Lower lobe of right lung (tissue), 2 donors: Measurements from ENCODE around the gene KIAA0513. TPM values are rescaled to one million over a fixed set of nuclear protein-coding genes. Genes with fewer than 3 reads are reported as not detected.

ENCODE experiments used
- ATAC-seq, 2 donors: fragments of 200-7000 bp; cut with Tn5 transposase; one replicate each; pipeline ENCODE4 v1.9.1; 2020 to 2022; ENCODE audit warnings: mild to moderate bottlenecking in 2 of 2, moderate library complexity in 2 of 2
- DNase-seq: peaks from one replicate; pipeline ENCODE4 v3.0.0-alpha.2; 2020
- H3K27ac ChIP-seq: fragments of 200-600 bp; one replicate; pipeline ENCODE4 v1.8.0; 2022
- H3K27me3 ChIP-seq: fragments of 200-600 bp; one replicate; pipeline ENCODE4 v1.8.0; 2022; ENCODE audit warnings: low read depth
- H3K36me3 ChIP-seq: fragments of 200-600 bp; one replicate; pipeline ENCODE4 v1.8.0; 2022; ENCODE audit warnings: mild to moderate bottlenecking
- H3K4me1 ChIP-seq: fragments of 200-600 bp; one replicate; pipeline ENCODE4 v1.8.0; 2022
- H3K4me3 ChIP-seq: fragments of 200-600 bp; one replicate; pipeline ENCODE4 v1.8.0; 2022; ENCODE audit warnings: mild to moderate bottlenecking
- H3K9me3 ChIP-seq: fragments of 200-600 bp; one replicate; pipeline ENCODE4 v1.8.0; 2022
- CTCF ChIP-seq: fragments of 200-600 bp; IDR thresholded peaks from one replicate; pipeline ENCODE4 v1.8.0; 2022; ENCODE audit warnings: antibody characterized with exemption, mild to moderate bottlenecking
- intact Hi-C: fragments of 100-400 bp; cut with DNase I; formaldehyde crosslinking; loops from one replicate; pipeline ENCODE4 v1.11.0; 2022
- total RNA-seq: library from RNA; stranded (reverse); fragmentation: NEBNext Ultra II Directional; extraction: Animal tissue kit (Norgen Biotek cat#: 25700); gene quantifications from one replicate; pipeline ENCODE4 v1.2.1, GENCODE V29; 2021
- donor health status: DM: no; HTN: yes; CAD: no; lungs with severe emphysema.

The KIAA0513 gene
- total RNA-seq, 1 donor from 2014 or later: 31.1 TPM

DNA sequence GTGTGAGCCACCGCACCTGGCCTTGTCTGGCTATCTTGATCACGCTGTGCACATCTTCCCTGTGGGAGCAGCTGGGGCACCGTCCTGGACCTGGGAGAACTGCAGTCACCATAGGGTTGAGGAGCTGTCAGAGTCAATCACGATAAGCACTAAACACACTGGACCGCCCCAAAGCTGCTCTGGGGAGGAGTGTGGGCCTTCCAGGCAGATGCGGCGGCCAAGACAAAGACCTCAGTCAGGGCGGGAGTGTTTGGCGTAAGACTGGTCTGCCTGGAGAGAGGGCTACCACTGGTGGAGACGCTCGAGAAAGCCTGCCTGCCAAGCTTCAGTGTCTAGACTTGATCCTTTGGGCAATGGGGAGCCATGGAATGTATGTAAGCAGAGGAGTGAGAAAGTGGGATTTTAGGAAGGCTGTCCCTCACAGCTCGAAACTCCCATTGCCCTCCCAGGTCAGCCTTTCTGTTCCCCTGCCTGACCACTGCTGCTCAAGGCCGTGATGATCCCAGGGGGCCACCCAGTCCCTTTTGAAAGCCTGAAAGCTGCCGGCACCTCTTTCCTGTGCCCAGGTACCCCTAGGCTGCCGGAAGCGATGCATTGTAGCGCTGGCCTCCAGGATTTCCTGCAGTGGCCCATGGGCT is 114.0 kb downstream of the KIAA0513 start:
- Histone ChIP-seq H3K4me3 (no peak overlapping the region), H3K36me3 (no peaks in the 10 kb centered on the region), H3K27me3 (no peaks in the 10 kb centered on the region), H3K4me1 (peaks cover 26% of the 10 kb centered on the region), H3K27ac (no peak overlapping the region), H3K9me3 (no peaks in the 10 kb centered on the region)
- intact Hi-C loops: no loop called here
- ATAC-seq: no peak
- no peak for TF ChIP-seq CTCF
- no peak for DNase-seq

- Histone ChIP-seq H3K36me3 (no peaks in the 10 kb centered on the region), H3K27ac (no peak overlapping the region), H3K27me3 (no peaks in the 10 kb centered on the region), H3K4me3 (no peak overlapping the region), H3K9me3 (no peaks in the 10 kb centered on the region), H3K4me1 (peaks cover 26% of the 10 kb centered on the region)
- no peak for TF ChIP-seq CTCF
- intact Hi-C loops: no loop called here
- DNase-seq (no peak), ATAC-seq (no peak)
Measured at GRCh38 chr16:85142129-85142513, 114.5 kb downstream of the KIAA0513 start.

GRCh38 chr16:85142771-85143211 is 115.2 kb downstream of the KIAA0513 start:
- TF ChIP-seq CTCF: no peak
- Histone ChIP-seq H3K27me3 (no peaks in the 10 kb centered on the region), H3K4me3 (no peak overlapping the region), H3K27ac (no peak overlapping the region), H3K4me1 (peaks cover 26% of the 10 kb centered on the region), H3K36me3 (no peaks in the 10 kb centered on the region), H3K9me3 (no peaks in the 10 kb centered on the region)
- no peak for DNase-seq
- ATAC-seq: no peak
- intact Hi-C loops: no loop called here

Other genes with a start within 250 kb of the KIAA0513 start
- gene CRISPLD2, start 207.8 kb upstream of the KIAA0513 start, total RNA-seq: 34.9 TPM
- gene ZDHHC7, start 16.3 kb upstream of the KIAA0513 start, total RNA-seq: 77.9 TPM
- gene CIBAR2, start 84.7 kb downstream of the KIAA0513 start, total RNA-seq: 12.8 TPM